Activated CD4-positive, alpha-beta T cell treated with anti-CD3 and anti-CD28 coated beads for 36 hours (primary cell): Measurements from ENCODE around the gene HOXB7. TPM values are rescaled to one million over a fixed set of nuclear protein-coding genes. Genes with fewer than 3 reads are reported as not detected.
A peak's percentile ranks its signal among the peaks of the same experiment; 100 is the strongest.

ENCODE experiments used
- ATAC-seq: fragments of 200-7000 bp; cut with Tn5 transposase; one replicate; pipeline ENCODE4 v1.10.0; 2021; ENCODE audit warnings: mild to moderate bottlenecking, moderate library complexity
- CTCF ChIA-PET: fragments of 350-600 bp; sonication (Branson Sonifier 250); formaldehyde crosslinking; loops from one replicate; lab custom pipeline; 2021; ENCODE audit warnings: antibody characterized with exemption; lab: Charles Lee
- POLR2A ChIA-PET: fragments of 350-600 bp; sonication (Branson Sonifier 250); formaldehyde crosslinking; loops from one replicate; lab custom pipeline; 2021; ENCODE audit warnings: antibody characterized with exemption, inconsistent platforms; lab: Charles Lee
- DNase-seq: peaks from one replicate; pipeline ENCODE4 v3.0.0-alpha.2; 2020
- H3K27ac Mint-ChIP-seq: one replicate; pipeline ENCODE4 v1.8.0; 2021; ENCODE audit warnings: mixed read lengths
- H3K27me3 Mint-ChIP-seq: one replicate; pipeline ENCODE4 v1.8.0; 2021; ENCODE audit warnings: mixed read lengths
- H3K36me3 Mint-ChIP-seq: one replicate; pipeline ENCODE4 v1.8.0; 2021; ENCODE audit warnings: low read depth, mixed read lengths
- H3K4me1 Mint-ChIP-seq: one replicate; pipeline ENCODE4 v1.8.0; 2021; ENCODE audit warnings: mixed read lengths
- H3K4me3 Mint-ChIP-seq: one replicate; pipeline ENCODE4 v1.8.0; 2021; ENCODE audit warnings: mild to moderate bottlenecking, moderate library complexity, mixed read lengths
- H3K9me3 Mint-ChIP-seq: one replicate; pipeline ENCODE4 v1.8.0; 2021; ENCODE audit warnings: low read depth, mixed read lengths
- intact Hi-C, 2 experiments: fragments of 100-400 bp; cut with DNase I in 1 of 2; cut with micrococcal nuclease in 1 of 2; formaldehyde crosslinking; loops; one replicate each; pipeline versions ENCODE4 v1.14.2 to v1.15.1; 2022 to 2024; cut with DNase I, micrococcal nuclease
- total RNA-seq, 2 experiments: library from RNA; stranded (reverse); gene quantifications; one replicate each; pipeline ENCODE4 v1.2.3, GENCODE V29; 2021

The HOXB7 gene
- total RNA-seq, 2 experiments from 2014 or later, result 0.25 to 0.30 TPM

- ChIA-PET CTCF (interaction anchor here (0.6 to 3.5 kb wide), 9 partner anchors 10 to 678 kb away, joined by 3 to 32 read pairs (median 3); partner anchors contain the start of gene HOXB9), POLR2A (interaction anchor here (0.7 kb wide), 1 partner anchor 741 kb away, joined by 3 read pairs; no protein-coding TSS in a partner anchor)
- Mint-ChIP-seq H3K4me1 (no peaks in the 10 kb centered on the region), H3K9me3 (no peaks in the 10 kb centered on the region), H3K4me3 (peak overlapping the region; percentile 49), H3K27ac (no peak overlapping the region), H3K36me3 (no peaks in the 10 kb centered on the region), H3K27me3 (peaks cover 72% of the 10 kb centered on the region)
- ATAC-seq, result no peak
- intact Hi-C loops, result no loop called here
- DNase-seq, result no peak
Measured at GRCh38 chr17:48634493-48635208, 23.8 kb upstream of the HOXB7 start.

- intact Hi-C loops, result no loop called here
- peaks cover 76% of the 10 kb centered on the region for H3K27me3 Mint-ChIP-seq
- H3K4me1 Mint-ChIP-seq, result no peaks in the 10 kb centered on the region
- POLR2A ChIA-PET, result no interaction called here
- CTCF ChIA-PET, result interaction anchor here (0.7 to 2.5 kb wide), 5 partner anchors 9 to 325 kb away, joined by 3 to 12 read pairs (median 5); no protein-coding TSS in a partner anchor
- no peak overlapping the region for H3K27ac Mint-ChIP-seq
- DNase-seq (no peak), ATAC-seq (no peak)
- peak overlapping the region; percentile 49 for H3K4me3 Mint-ChIP-seq
- H3K36me3 Mint-ChIP-seq, result no peaks in the 10 kb centered on the region
- no peaks in the 10 kb centered on the region for H3K9me3 Mint-ChIP-seq
Measured at GRCh38 chr17:48633266-48633677, 22.5 kb upstream of the HOXB7 start.

GRCh38 chr17:48632579-48633265 lies 21.9 kb upstream of the HOXB7 start:
- Mint-ChIP-seq H3K27ac (no peak overlapping the region), H3K9me3 (no peaks in the 10 kb centered on the region), H3K4me1 (no peaks in the 10 kb centered on the region), H3K27me3 (peaks cover 76% of the 10 kb centered on the region), H3K36me3 (no peaks in the 10 kb centered on the region), H3K4me3 (peak overlapping the region; percentile 38)
- ATAC-seq, result no peak
- CTCF ChIA-PET, result interaction anchor here (0.7 to 2.5 kb wide), 7 partner anchors 9 to 324 kb away, joined by 3 to 12 read pairs (median 5); no protein-coding TSS in a partner anchor
- POLR2A ChIA-PET, result no interaction called here
- DNase-seq, result no peak
- intact Hi-C loops, result no loop called here

GRCh38 chr17:48631693-48632578 lies 21.1 kb upstream of the HOXB7 start:
- Mint-ChIP-seq H3K9me3 (no peaks in the 10 kb centered on the region), H3K4me3 (no peak overlapping the region)
- ATAC-seq, result no peak

GRCh38 chr17:48630925-48631692 lies 20.3 kb upstream of the HOXB7 start:
- ATAC-seq (no peak), DNase-seq (no peak)
- Mint-ChIP-seq H3K27ac (no peak overlapping the region), H3K4me3 (no peak overlapping the region), H3K36me3 (no peaks in the 10 kb centered on the region), H3K4me1 (peaks cover 6% of the 10 kb centered on the region), H3K27me3 (peaks cover 73% of the 10 kb centered on the region), H3K9me3 (no peaks in the 10 kb centered on the region)
- CTCF ChIA-PET, result interaction anchor here (0.6 to 2.5 kb wide), 3 partner anchors 13 to 280 kb away, joined by 3 to 12 read pairs (median 4); no protein-coding TSS in a partner anchor
- POLR2A ChIA-PET, result no interaction called here
- intact Hi-C loops, result no loop called here

More at GRCh38 chr17:48631693-48632578, 21.1 kb upstream of the HOXB7 start:
- ChIA-PET POLR2A (no interaction called here), CTCF (interaction anchor here (0.6 to 2.5 kb wide), 7 partner anchors 8 to 280 kb away, joined by 3 to 12 read pairs (median 5); no protein-coding TSS in a partner anchor)
- intact Hi-C loops, result no loop called here
- H3K27me3 Mint-ChIP-seq, result peaks cover 76% of the 10 kb centered on the region
- no peaks in the 10 kb centered on the region for H3K36me3 Mint-ChIP-seq
- peaks cover 2% of the 10 kb centered on the region for H3K4me1 Mint-ChIP-seq
- DNase-seq, result no peak
- no peak overlapping the region for H3K27ac Mint-ChIP-seq

GRCh38 chr17:48630009-48630924 lies 19.4 kb upstream of the HOXB7 start:
- H3K36me3 Mint-ChIP-seq, result no peaks in the 10 kb centered on the region
- DNase-seq (no peak), ATAC-seq (no peak)
- peaks cover 69% of the 10 kb centered on the region for H3K27me3 Mint-ChIP-seq
- intact Hi-C loops, result no loop called here
- H3K27ac Mint-ChIP-seq, result no peak overlapping the region
- H3K9me3 Mint-ChIP-seq, result no peaks in the 10 kb centered on the region
- no peak overlapping the region for H3K4me3 Mint-ChIP-seq
- H3K4me1 Mint-ChIP-seq, result peaks cover 10% of the 10 kb centered on the region
- CTCF ChIA-PET, result interaction anchor here (0.7 to 2.0 kb wide), 6 partner anchors 11 to 471 kb away, joined by 3 to 11 read pairs (median 4); no protein-coding TSS in a partner anchor
- POLR2A ChIA-PET, result no interaction called here

- no peaks in the 10 kb centered on the region for H3K9me3 Mint-ChIP-seq
- DNase-seq, result no peak
- POLR2A ChIA-PET, result no interaction called here
Measured at GRCh38 chr17:48629411-48629759, 18.6 kb upstream of the HOXB7 start.

GRCh38 chr17:48628649-48629410 lies 18.0 kb upstream of the HOXB7 start:
- peaks cover 10% of the 10 kb centered on the region for H3K4me1 Mint-ChIP-seq
- peaks cover 64% of the 10 kb centered on the region for H3K27me3 Mint-ChIP-seq
- DNase-seq (no peak), ATAC-seq (no peak)
- no peak overlapping the region for H3K27ac Mint-ChIP-seq
- H3K36me3 Mint-ChIP-seq, result no peaks in the 10 kb centered on the region
- H3K9me3 Mint-ChIP-seq, result no peaks in the 10 kb centered on the region
- intact Hi-C loops, result no loop called here
- POLR2A ChIA-PET, result no interaction called here
- no peak overlapping the region for H3K4me3 Mint-ChIP-seq
- CTCF ChIA-PET, result interaction anchor here (0.7 to 2.0 kb wide), 9 partner anchors 11 to 470 kb away, joined by 3 to 11 read pairs (median 3); no protein-coding TSS in a partner anchor

More at GRCh38 chr17:48629411-48629759, 18.6 kb upstream of the HOXB7 start:
- no peak for ATAC-seq
- Mint-ChIP-seq H3K4me1 (peaks cover 10% of the 10 kb centered on the region), H3K27ac (no peak overlapping the region), H3K4me3 (no peak overlapping the region), H3K36me3 (no peaks in the 10 kb centered on the region), H3K27me3 (peaks cover 63% of the 10 kb centered on the region)
- CTCF ChIA-PET, result interaction anchor here (0.7 to 2.0 kb wide), 7 partner anchors 11 to 470 kb away, joined by 3 to 11 read pairs (median 3); no protein-coding TSS in a partner anchor
- intact Hi-C loops, result no loop called here
